NCI-H1930 (cell line): Measurements from ENCODE around the gene GPR158.

ENCODE experiments used
- DNase-seq, 2 experiments: peaks; one replicate each; lab custom pipeline; 2025; lab: John Stamatoyannopoulos, UW

Gene GPR158

GRCh38 chr10:25504306-25504705 is 329.5 kb downstream of the GPR158 start:
- DNase-seq = no peak

- no peak for DNase-seq
Observed at GRCh38 chr10:25504838-25505237, 330.0 kb downstream of the GPR158 start.

GRCh38 chr10:25505466-25505865 is 330.7 kb downstream of the GPR158 start:
- no peak for DNase-seq

DNA sequence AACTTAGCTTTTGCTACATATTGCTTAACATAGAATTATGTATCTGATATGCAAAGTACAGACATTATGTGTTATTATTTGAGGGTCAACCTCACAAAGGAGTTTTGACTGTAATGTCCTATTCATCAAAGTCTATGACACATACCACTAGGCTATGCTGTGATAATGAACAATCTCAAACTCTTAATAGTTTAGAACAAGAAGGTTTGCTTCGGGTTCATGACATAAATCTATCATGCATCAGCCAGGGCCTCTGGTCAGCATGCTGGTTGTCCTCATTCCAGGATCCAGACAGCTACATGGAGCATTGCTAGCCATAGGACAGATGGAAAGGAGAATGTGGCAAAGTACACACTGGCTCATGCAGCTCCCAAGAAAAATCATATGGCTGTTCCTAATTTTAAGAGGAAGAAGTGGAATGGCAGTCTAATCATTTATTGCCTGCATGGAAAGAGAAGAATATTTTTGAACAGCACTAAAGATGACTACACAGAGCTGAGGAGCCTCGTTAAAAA is 332.1 kb downstream of the GPR158 start:
- DNase-seq = no peak

DNA sequence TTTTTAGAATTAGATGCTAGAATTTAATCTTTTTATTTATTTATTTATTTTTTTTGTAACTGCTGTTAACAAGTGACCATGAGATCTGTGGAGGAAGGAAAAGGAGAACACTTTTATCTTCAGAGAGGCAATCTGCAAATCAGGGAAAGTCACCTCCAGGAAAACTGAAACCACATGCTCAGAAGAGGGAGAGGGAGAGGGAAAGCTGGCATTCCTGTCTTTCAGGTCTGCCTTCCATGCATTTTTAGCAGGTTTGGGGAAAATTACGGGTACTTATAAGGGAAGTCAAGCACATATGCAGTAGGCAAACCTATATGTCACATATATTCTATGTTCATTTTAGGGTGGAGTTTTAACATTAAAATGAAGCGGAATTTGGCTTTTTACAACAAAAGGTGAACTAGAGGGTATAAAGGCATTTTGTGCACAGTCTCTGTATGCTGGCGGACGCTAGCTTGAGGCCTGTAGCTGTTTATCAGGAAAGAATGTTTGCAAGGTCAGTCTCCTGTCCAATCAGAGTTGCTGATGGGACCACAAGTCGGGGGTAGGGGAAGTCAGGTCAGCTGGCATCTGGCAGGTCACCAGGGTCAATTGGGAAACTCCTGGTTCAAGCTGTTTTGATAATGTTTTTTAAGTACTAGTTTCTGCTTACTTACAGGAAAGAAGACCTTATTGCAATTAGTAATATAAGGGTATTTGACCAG is 333.5 kb downstream of the GPR158 start:
- no peak for DNase-seq

DNA sequence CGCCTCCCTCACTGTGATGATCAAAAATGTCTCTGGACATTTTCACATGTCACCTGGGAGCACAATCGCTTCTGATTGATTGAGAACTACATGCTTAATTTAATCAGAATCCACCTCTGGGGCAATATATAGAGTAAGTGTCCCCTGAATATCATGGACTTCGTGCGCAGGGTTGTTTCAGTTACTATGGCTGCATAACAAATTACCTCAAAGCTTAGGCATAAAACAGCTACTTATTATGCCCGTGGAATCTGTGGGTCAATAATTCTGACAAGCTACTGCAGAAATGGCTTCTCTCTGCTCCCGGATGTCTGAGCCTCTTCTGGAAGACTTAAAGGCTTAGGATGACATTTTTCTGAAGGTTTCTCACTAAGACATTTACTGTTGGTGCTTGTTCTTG is 334.4 kb downstream of the GPR158 start:
- DNase-seq = no peak

DNA sequence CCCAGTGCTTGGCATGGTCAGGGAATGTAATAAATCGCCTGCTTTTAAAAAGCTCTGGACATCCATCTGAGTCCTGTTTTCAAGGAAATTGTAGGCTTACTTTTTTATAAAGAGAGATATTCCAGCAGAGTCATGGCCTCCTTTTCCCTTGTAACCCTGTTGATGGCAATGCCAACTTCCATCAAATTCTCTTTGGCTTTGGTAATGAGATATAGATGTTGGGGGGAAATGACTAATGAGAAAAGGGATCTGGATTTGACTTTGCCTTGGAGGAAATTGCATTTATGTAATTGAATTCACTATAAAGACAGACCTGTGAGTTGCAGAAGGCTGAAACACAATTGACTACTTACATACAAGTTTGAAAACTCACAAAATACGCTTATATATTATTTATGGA is 347.5 kb downstream of the GPR158 start:
- DNase-seq = no peak

DNA sequence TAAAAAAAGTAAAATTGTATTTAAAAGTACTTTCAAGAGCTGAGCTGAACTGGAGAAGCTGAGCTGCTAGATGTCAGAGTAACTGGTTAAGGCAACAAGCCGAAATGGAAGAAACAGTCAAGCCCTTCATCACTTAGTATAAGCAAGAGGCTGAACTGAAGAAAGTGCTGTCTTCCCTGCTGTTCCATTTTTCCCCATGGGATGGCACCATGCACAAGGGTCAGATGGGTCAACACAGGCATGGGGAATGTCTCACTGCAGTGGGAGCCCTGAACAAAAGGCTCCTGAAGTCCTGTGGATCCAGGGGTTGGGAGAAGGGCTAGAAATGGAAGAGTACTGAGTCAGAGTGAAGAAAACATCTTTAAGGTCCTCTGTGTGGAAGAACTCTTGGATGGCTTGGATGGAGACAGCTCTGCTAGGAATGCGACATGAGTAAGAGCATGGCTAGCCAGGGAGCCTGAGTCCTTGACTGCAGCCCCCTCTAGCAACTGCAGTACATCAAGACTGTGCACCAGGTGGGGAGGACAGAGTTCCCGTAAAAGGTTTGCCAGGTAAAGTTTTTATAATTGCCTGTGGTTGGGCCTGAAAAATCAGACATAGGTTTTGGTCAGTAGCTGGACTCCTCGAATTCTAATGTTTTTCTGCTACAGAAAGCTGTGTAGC is 348.3 kb downstream of the GPR158 start:
- DNase-seq = no peak

DNA sequence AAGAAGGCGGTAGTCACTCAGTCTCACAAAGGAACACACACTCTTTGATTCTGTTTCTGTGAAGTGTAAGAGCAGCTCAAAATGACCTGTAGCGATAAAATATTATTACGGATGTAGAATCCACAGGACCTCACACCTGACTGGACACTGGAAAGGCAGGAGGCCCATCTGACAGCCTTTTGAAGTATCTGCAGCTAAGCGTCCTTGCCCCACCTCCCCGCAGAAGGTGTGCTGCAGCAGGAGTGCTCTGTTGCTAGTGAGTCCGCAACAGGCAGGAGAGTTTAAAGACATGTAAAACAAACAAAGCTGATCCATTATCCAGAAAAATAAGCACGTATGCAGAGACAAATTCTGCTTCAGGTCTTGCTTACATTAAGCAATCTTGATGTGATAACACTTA is 355.5 kb downstream of the GPR158 start:
- no peak for DNase-seq

DNA sequence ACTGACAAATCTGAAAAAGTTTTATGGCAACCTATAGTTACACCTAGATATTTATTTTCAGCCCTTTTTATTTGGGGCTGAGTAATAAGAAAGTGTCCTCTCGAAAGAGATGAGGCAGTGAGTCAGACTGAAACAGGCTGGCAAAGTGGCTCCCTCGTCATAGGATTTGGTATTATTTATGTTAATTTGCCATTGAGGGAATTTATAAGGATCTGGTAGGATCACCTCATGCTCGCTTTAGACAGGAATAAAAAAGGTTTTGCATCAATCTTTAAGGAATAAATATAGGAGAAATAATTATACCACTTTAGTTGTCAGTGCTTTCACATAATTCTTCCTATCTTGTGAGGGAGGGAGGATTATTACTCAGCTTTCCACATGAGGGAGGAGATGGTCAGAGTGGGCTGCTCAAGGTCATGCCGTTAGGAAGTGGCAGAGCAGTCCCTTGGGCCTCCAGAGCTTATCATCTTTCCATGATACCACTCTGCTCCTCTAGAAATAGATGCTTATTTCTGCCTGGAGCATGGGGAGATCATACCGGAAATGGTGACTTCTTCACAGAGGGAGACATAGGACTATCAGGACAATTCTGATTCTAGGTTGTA is 356.8 kb downstream of the GPR158 start:
- DNase-seq = no peak

DNA sequence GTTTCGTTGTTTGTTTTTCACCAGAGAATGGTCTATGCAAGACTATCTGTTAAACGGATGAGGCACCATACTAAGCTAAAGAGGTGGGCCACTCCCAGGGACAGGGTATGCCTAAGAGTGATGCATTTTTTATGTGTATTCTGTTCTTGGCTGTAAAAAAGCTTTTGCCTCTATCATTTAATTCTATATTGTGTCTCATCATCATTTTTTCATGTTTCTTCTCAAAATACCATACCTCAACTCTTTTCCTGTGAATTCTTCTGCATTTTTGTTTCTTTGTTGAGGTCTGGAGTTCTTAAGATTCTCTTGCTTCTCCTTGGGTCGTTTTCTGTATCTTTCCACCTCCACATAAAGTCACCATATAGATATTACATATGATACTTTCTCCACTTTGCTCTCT is 357.4 kb downstream of the GPR158 start:
- no peak for DNase-seq

- no peak for DNase-seq
Observed at GRCh38 chr10:25536027-25536426, 361.2 kb downstream of the GPR158 start.

DNA sequence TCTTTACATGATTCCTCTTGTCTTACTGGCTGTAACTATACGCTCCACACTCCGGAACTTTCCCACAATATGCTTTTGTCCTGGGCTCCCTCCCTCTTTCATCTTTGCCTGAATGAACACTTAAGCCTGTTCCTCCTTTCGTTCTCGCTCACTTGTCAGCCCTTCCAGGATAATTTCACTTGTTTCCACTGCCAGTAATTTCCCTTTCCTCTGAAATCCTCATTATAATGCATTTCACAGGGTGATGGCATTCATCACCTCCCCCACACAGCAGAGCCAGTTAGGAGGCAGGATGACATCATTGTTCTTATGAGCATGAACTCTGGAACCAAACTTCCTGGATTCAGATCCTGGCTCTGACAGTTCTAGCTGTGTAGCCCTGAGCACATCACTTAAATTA is 372.6 kb downstream of the GPR158 start:
- DNase-seq = no peak

- no peak for DNase-seq
Observed at GRCh38 chr10:25552283-25552919, 377.6 kb downstream of the GPR158 start.

- no peak for DNase-seq
Observed at GRCh38 chr10:25555865-25556264, 381.1 kb downstream of the GPR158 start.

DNA sequence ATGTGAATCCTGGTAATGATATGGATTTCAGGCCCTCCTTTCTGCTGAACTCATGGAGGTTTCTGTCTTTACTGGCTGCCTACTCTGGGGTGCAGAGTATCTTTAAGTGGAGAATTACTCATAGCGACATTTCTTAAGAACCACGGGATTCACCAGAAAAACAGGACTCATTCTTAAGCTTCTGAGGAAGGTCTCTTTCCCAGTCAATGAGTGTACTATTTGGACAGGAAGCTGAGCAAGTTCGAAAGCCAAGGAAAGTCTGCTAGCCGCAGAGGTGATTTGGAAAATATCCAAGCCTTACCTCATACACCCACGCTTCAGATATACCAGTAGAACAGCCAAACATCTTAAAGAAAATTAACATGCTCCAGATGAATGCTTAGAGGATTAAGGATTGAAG is 381.7 kb downstream of the GPR158 start:
- DNase-seq = no peak

GRCh38 chr10:25557136-25557535 is 382.3 kb downstream of the GPR158 start:
- DNase-seq = no peak

DNA sequence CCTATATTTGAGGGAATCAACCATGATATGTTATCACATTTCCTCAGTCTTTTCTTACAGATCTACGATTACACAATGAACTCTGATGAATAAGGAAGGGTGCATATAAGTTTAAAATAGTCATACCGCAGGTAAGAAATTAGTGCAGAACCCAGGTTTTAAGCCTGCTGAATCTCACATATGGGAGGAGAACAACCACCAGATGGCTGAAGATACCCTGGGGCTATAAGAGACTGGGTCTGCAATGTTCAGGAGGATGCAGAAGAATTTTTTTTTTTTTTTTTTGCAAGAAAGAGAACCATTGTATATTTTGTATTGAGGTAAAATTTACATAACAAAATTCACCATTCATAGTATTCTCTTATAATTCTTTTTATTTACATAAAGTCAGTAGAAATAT is 387.0 kb downstream of the GPR158 start:
- DNase-seq = no peak

GRCh38 chr10:25562547-25562946 is 387.7 kb downstream of the GPR158 start:
- no peak for DNase-seq

DNA sequence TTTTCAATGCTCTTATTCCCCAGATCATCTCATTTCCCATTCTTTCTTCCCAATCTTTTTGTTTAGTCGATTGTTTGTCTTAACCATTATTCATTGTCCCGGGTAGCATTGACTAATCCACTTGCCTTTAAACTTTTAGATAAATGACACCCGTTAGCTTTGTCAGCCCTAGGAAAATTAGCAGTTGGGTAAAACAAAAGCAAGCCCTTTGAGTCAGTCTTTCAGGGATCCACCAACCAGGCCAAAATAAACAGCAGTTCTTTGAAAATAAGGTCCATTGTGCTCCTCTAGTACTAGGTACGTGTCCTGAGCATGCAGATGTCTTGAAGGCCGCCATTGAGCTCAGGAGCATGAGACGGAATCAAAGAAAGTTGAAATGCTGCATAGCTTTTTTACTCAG is 389.6 kb downstream of the GPR158 start:
- no peak for DNase-seq

GRCh38 chr10:25565570-25565969 is 390.8 kb downstream of the GPR158 start:
- DNase-seq = no peak

GRCh38 chr10:25573316-25573715 is 398.5 kb downstream of the GPR158 start:
- DNase-seq = no peak

GRCh38 chr10:25575343-25575742 is 400.5 kb downstream of the GPR158 start:
- no peak for DNase-seq
